ENCODE results near the gene TMOD4. TPM values are rescaled to one million over a fixed set of nuclear protein-coding genes. Genes with fewer than 3 reads are reported as not detected.

The TMOD4 gene
- total RNA-seq, 4 donors from 2014 or later = 1.9 TPM; not detected in 3

GRCh38 chr1:151146412-151147131 lies 29.2 kb downstream of the TMOD4 start, which contains the start of gene SEMA6C:
SEMA6C (minus strand) TSS chr1:151146631; CDS start chr1:151142621, 4,010 bp downstream.
- no peak for TF ChIP-seq CTCF (IDR thresholded peaks at IDR 0.05)
- peak; percentile 98 for ATAC-seq (ENCODE audit: low FRiP score)
- DNase-seq (ENCODE audit: low spot score) = peak; percentile 71

- no peak for TF ChIP-seq CTCF (IDR thresholded peaks at IDR 0.05)
- ATAC-seq (ENCODE audit: low FRiP score) = peak; percentile 12
Measured at GRCh38 chr1:151146072-151146411, 29.7 kb downstream of the TMOD4 start.

GRCh38 chr1:151145304-151146071 lies 30.3 kb downstream of the TMOD4 start:
- DNase-seq (ENCODE audit: low spot score) (no peak), ATAC-seq (ENCODE audit: low FRiP score) (peak; percentile 1)
- TF ChIP-seq CTCF (IDR thresholded peaks at IDR 0.05) = peak in 1 of 3 donors; percentile 3

More at GRCh38 chr1:151146072-151146411, 29.7 kb downstream of the TMOD4 start:
- DNase-seq (ENCODE audit: low spot score) = no peak

GRCh38 chr1:151144474-151145303 lies 31.1 kb downstream of the TMOD4 start:
- no peak for TF ChIP-seq CTCF (IDR thresholded peaks at IDR 0.05)
- ATAC-seq (ENCODE audit: low FRiP score) (no peak), DNase-seq (ENCODE audit: low spot score) (no peak)

- ATAC-seq (ENCODE audit: low FRiP score) (no peak), DNase-seq (ENCODE audit: low spot score) (no peak)
- no peak for TF ChIP-seq CTCF (IDR thresholded peaks at IDR 0.05)
Measured at GRCh38 chr1:151143986-151144385, 31.8 kb downstream of the TMOD4 start.

- DNase-seq (ENCODE audit: low spot score) (no peak), ATAC-seq (ENCODE audit: low FRiP score) (no peak)
- TF ChIP-seq CTCF (IDR thresholded peaks at IDR 0.05) = no peak
Measured at GRCh38 chr1:151143057-151143435, 32.7 kb downstream of the TMOD4 start.
